Glomerular visceral epithelial cell (primary cell): ENCODE data around the gene GPAT2.
"Not testable (repeated sequence)": the region's sequence is repeated elsewhere in the genome, so short reads cannot be mapped to it uniquely, and the experiment has no call there.

Source experiments
- DNase-seq: peaks from one replicate; pipeline ENCODE4 v3.0.0-alpha.2; 2016; ENCODE audit errors: extremely low spot score

GPAT2 gene

GRCh38 chr2:96034792-96035191 lies at the start of gene GPAT2:
TSS of gene GPAT2 (minus strand) at chr2:96034916. CDS start at chr2:96032359, 2,557 bp downstream.
- DNase-seq = not testable (repeated sequence)

GRCh38 chr2:96083989-96084857 lies 49.5 kb upstream of the GPAT2 start:
- no peak for DNase-seq

GRCh38 chr2:96083064-96083939 lies 48.6 kb upstream of the GPAT2 start:
- DNase-seq = no peak

GRCh38 chr2:96082211-96083063 lies 47.7 kb upstream of the GPAT2 start:
- DNase-seq = no peak

GRCh38 chr2:96081042-96081441 lies 46.3 kb upstream of the GPAT2 start:
- DNase-seq = no peak

- no peak for DNase-seq
Measured at GRCh38 chr2:96075199-96075771, 40.6 kb upstream of the GPAT2 start.

GRCh38 chr2:96074156-96074555 lies 39.4 kb upstream of the GPAT2 start:
- no peak for DNase-seq

- no peak for DNase-seq
Measured at GRCh38 chr2:96073170-96073775, 38.6 kb upstream of the GPAT2 start.

- DNase-seq = no peak
Measured at GRCh38 chr2:96072746-96073145, 38.0 kb upstream of the GPAT2 start.

- DNase-seq = not testable (repeated sequence)
Measured at GRCh38 chr2:96071977-96072491, 37.3 kb upstream of the GPAT2 start.

- DNase-seq = not testable (repeated sequence)
Measured at GRCh38 chr2:96071087-96071976, 36.6 kb upstream of the GPAT2 start.

- DNase-seq = not testable (repeated sequence)
Measured at GRCh38 chr2:96070351-96070750, 35.6 kb upstream of the GPAT2 start.

GRCh38 chr2:96069878-96070277 lies 35.2 kb upstream of the GPAT2 start:
- DNase-seq = not testable (repeated sequence)

GRCh38 chr2:96067902-96068581 lies 33.3 kb upstream of the GPAT2 start:
- DNase-seq = not testable (repeated sequence)

GRCh38 chr2:96067098-96067660 lies 32.5 kb upstream of the GPAT2 start:
- DNase-seq = not testable (repeated sequence)

GRCh38 chr2:96066511-96066910 lies 31.8 kb upstream of the GPAT2 start:
- DNase-seq = not testable (repeated sequence)

- DNase-seq = not testable (repeated sequence)
Measured at GRCh38 chr2:96065954-96066353, 31.2 kb upstream of the GPAT2 start.

GRCh38 chr2:96065381-96065930 lies 30.7 kb upstream of the GPAT2 start:
- DNase-seq = no peak
